22Rv1 (cell line): ENCODE results near the gene METTL13.

Experiments
- ZFX ChIP-seq: fragments of 450-650 bp; IDR thresholded peaks from 2 replicates; pipeline ENCODE4 v1.6.1; 2017; ENCODE audit warnings: antibody characterized with exemption, borderline replicate concordance
- TF ChIP-seq, protein P1 (sequence below): fragments of 450-650 bp; IDR thresholded peaks from 2 replicates; pipeline ENCODE4 v1.5.1; 2017; ENCODE audit warnings: mild to moderate bottlenecking

DNA sequence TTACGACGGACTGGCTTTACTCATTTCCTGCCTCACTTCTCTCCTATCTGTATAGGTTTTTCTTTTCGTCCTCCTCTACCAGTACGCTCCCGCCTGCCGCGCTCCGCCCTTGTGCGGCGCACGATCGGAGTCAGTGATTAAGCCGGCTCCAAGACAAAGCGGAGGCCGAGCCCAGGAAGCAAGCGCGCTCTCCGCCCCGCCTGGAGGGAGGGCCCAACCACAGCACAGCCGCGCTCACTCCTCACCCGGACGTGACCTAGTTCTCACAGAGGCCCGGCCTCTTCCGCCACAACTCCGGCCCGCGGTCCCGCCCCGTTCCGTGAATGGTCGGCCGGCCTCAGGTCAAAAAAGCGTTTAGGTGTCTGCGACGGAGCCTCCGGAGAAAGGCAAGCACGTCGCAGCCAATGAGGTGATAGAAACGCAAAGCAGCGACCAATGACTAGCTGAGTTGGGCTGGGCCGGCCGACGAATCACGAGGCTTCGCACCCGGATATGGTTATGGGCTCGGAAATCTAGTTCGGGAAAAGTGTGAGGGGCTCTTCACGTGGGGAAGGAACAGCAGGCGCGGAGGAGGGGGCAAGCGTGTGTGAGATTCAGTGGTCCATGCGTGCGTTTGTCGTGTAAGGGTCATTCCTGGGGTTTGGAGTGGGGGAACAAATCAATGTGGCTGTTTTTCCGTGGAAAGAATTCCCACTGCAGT is at the start of gene METTL13:
- TF ChIP-seq, protein P1, sequence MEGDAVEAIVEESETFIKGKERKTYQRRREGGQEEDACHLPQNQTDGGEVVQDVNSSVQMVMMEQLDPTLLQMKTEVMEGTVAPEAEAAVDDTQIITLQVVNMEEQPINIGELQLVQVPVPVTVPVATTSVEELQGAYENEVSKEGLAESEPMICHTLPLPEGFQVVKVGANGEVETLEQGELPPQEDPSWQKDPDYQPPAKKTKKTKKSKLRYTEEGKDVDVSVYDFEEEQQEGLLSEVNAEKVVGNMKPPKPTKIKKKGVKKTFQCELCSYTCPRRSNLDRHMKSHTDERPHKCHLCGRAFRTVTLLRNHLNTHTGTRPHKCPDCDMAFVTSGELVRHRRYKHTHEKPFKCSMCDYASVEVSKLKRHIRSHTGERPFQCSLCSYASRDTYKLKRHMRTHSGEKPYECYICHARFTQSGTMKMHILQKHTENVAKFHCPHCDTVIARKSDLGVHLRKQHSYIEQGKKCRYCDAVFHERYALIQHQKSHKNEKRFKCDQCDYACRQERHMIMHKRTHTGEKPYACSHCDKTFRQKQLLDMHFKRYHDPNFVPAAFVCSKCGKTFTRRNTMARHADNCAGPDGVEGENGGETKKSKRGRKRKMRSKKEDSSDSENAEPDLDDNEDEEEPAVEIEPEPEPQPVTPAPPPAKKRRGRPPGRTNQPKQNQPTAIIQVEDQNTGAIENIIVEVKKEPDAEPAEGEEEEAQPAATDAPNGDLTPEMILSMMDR: no peak
- no peak for TF ChIP-seq ZFX
